Right lobe of liver (tissue), 4 donors: ENCODE data around the gene SPATA6L.

ENCODE experiments used
- POLR2A ChIP-seq: fragments of 450-650 bp; IDR thresholded peaks from one replicate; pipeline ENCODE4 v1.6.1; 2017; ENCODE audit warnings: antibody characterized with exemption, mild to moderate bottlenecking
- TF ChIP-seq, protein P1 (sequence below), 4 donors: fragments of 200-600 bp in 3 of 4; fragments of 450-650 bp in 1 of 4; IDR thresholded peaks; one replicate each; pipeline versions ENCODE4 v1.5.1 to v1.8.0; 2016 to 2022; ENCODE audit warnings: antibody characterized with exemption in 4 of 4, mild to moderate bottlenecking in 2 of 4
- donor health status: DM: no; HTN: no; CAD: no.
- donor health status: DM: no; HTN: no; CAD: no.
- donor health status: DM: no; HTN: yes; CAD: no.

DNA sequence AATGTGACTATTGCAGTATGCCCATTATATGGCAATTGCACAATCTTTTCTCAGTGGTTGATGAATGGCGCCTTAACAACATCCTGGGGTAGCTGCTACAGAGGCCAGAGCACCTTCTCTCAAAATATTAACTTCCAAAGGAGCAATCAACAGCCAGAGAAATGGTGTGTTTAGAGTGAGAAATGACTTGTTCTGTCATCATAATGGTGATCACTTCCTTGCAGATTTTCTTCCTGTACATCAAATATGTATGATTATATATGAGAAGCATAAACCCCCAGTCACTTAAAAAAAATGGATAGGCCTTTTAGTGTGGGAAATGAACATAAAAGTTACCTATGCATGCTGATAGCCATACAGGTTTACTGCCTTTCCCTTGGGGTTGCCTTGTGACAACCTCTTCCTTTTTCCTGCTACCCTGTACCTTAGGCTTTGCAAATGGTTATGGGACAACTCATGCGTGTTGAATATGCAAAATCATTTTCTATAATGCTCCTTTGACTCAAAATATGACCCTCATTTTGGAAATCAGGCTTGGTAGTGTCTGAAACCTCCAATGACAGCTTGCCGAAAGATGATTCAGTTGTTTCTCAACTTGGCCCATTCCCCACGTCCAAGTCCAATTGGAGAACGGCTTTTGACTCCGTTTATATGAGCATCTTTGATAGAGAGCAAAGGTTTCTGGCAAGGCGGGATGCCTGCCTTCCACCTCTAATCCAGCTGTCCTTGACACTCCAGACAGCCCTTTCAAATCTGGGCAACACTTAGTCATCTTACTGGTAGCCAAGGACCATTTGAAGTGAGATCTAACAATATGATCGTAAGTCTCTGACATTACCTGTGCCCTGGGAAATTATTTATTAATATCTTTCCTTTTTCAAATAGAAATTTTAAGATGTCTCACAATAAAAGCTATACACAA is 106.8 kb downstream of the SPATA6L start:
- TF ChIP-seq, protein P1, sequence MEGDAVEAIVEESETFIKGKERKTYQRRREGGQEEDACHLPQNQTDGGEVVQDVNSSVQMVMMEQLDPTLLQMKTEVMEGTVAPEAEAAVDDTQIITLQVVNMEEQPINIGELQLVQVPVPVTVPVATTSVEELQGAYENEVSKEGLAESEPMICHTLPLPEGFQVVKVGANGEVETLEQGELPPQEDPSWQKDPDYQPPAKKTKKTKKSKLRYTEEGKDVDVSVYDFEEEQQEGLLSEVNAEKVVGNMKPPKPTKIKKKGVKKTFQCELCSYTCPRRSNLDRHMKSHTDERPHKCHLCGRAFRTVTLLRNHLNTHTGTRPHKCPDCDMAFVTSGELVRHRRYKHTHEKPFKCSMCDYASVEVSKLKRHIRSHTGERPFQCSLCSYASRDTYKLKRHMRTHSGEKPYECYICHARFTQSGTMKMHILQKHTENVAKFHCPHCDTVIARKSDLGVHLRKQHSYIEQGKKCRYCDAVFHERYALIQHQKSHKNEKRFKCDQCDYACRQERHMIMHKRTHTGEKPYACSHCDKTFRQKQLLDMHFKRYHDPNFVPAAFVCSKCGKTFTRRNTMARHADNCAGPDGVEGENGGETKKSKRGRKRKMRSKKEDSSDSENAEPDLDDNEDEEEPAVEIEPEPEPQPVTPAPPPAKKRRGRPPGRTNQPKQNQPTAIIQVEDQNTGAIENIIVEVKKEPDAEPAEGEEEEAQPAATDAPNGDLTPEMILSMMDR (IDR thresholded peaks at IDR 0.05), result no peak
- no peak for TF ChIP-seq POLR2A
